ENCODE results near the gene NIP7.
A peak's percentile ranks its signal among the peaks of the same experiment; 100 is the strongest.
"Not testable (repeated sequence)": the region's sequence is repeated elsewhere in the genome, so short reads cannot be mapped to it uniquely, and the experiment has no call there.

The NIP7 gene

DNA sequence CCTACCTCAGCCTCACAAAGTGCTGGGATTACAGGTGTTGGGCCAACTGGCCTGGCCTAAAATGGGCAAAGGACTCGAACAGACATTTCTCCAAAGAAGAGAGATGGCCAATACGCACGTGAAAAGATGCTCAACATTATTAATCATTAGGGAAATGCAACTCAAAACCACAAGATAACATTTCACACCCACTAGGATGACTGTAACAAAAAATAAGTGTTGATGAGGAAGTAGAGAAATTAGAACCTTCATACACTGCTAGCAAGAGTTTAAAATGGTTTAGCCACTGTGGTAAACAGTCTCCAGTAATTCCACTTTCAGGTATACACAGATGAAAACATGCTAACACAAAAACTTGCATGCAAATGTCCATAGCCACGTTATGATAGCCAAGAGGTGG lies 6.4 kb downstream of the NIP7 start:
- DNase-seq (ENCODE audit: low read depth in 2 of 2) = no peak

DNA sequence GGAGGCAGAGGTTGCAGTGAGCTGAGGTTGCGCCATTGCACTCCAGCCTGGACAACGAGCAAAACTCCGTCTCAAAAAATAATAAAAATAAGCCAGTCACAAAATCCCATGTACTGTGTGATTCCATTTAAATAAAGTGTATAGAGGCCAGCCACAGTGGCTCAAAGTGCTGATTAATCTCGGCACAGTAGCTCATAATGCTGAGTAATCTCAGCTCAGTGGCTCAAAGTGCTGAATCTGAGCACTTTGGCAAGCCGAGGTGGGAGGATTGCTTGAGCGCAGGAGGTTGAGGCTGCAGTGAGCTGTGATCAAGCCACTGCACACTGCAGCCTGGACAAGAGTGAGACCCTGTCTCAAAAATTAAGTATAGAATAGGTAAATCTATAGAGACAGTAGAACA lies 7.1 kb downstream of the NIP7 start:
- no peak for DNase-seq (ENCODE audit: low read depth in 2 of 2)

DNA sequence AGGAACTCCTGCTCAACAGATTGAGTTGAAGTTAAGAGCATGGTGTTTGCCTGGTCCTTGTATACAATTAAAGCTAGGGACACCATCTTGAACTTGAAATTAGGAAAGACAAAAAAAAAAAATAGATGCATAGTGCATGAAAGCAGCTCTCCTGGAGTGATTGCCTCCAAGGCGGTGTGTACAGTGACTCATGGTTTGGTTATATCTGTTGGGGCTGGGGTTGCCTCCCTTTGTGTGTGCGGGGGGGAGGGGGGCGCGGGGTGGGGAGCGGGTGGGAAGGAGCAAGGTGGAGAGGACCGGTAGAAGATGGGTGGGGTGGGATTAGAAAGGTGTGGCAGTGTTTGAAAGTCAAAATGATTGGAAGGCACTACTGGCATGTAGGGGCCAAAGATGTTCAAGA lies 8.7 kb downstream of the NIP7 start:
- DNase-seq (ENCODE audit: low read depth in 2 of 2) = no peak

DNA sequence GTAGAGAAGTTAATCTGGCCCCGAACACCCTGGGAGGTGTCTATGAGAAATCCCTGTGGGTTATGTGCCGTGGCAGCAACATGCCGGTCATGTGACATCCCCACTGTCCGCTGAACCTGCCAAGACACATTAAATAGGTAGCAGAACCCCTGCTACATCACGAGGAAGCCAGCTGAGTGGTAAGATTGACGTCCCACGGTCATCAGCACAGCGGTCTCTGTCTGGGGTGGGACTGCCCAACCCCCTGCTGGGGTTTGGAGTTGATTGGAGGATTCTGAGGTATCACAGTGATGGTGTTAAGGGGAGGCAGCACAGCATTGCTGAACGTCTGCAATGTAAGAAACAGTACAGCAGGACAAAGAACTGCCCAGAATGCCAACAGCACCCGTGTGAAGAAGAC lies 10.0 kb downstream of the NIP7 start:
- no peak for DNase-seq (ENCODE audit: low read depth in 2 of 2)

DNA sequence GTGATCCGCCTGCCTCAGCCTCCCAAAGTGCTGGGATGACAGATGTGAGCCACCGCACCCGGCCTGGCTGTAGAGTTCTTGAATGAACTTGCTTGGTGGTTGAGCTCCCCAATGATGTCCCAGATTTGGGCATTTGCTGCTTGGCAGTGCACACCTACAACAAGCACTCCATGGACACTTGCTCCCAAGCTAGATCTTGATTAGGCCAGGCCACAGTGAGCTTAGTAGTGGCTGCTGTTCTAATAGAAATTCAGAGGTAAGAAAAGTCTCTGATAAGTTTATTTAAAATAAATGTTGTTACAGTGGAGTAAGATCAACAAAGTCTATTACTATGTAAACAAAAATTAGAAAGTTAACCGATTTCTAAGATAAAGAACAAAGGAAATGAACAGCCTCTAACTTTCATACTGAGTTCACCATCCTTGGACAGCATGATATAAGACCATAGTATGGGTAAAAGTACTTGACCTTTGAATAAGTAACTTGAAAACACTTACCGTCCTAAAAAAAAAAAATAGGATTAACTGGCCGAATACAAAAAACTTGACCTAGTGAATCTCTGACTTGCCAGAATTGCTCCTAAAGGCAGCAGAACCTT lies 11.1 kb downstream of the NIP7 start:
- no peak for DNase-seq (ENCODE audit: low read depth in 2 of 2)

DNA sequence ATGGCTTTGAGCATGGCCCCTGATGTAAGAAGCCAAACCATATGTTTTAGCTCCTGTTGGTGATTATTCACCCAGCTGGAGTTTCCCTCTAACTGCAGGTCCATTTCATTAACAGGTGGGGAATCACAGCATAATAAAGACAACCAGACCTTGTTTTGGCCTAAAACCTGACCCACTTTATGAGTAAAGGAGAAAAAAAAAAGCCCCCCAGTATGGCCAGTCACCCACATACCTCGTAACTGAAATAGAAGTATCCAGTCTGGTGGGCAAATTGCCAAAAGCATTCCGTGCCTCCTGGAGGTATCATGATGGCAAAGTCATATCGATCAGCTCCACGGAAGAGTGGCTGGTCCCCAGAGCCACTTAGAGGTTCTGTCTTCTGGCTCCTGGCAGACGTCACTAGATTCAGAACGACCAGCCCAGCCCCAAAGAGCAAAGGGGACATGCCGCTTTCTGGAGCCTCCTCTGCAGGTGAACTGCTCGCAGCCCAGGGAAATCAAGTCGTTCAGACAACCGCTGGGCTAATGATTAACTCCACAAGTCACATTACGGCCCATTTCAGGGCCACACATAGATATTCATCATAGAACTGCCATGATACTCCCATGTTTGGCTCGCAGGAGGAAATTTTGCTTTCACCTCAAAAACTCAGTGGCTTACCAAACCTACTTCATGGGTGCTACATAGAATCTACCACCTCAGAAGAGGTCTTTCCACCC lies 11.9 kb downstream of the NIP7 start, which contains the start of gene TMED6:
TMED6 (minus strand) TSS at position 478 of the 719 bp plus-strand sequence; CDS start at position 445, 33 bp downstream.
- DNase-seq (ENCODE audit: low read depth in 2 of 2) = no peak

DNA sequence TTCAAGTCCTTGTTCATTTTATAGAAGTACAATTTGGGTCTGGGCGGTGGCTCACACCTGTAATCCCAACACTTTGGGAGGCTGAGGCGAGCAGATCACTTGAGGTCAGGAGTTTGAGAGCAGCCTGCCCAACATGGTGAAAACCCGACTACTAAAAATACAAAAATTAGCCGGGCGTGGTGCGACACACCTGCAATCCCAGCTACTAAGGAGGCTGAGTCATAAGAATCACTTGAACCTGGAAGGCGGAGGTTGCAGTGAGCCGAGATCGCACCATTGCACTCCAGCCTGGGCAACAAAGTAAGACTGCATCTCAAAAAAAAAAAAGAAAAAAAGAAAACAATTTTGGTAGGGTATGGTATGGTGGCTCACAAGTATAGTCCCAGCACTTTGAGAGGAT lies 20.5 kb downstream of the NIP7 start:
- DNase-seq (ENCODE audit: low read depth in 2 of 2) = not testable (repeated sequence)

DNA sequence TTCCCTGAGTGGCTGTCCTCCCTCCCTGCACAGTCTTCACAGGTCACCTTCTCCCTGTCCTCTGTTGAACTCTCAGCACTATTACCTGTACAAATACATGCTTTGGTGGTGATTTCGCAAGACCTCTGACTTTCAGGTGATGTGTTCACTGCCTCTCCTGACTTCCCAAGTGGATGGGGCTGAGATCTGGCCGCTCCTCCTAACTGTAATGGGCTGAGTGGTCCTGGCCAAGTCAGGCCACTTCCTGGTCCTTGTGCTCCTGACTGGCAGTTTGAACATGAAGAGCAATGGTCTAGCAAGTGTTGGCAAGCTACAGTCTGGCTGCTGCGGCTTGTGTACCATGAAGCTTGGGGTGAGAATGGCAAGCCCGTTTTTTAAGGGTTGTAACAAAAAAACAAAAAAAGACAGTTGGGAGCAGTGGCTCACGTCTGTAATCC lies 23.7 kb downstream of the NIP7 start:
- DNase-seq (ENCODE audit: low read depth in 2 of 2) = no peak

DNA sequence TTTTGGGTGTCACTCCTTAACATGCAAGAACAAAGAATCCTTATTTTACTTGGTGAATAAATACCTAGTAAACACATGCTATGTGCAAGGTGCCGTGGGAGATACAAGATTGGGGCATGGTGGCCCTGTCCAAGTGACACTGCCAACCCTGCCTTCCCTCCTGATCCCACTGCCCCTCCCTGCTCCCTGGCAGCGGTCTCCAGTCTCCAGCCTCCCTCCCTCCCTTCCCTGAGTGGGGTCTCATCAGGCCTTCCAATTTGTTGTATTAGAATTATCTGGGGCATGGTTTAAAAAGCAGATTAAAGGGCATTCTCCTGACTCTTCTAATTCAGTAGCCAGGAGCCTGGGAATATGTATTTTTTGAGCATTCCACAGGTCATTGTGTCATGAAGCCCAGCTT lies 24.5 kb downstream of the NIP7 start:
- no peak for DNase-seq (ENCODE audit: low read depth in 2 of 2)

DNA sequence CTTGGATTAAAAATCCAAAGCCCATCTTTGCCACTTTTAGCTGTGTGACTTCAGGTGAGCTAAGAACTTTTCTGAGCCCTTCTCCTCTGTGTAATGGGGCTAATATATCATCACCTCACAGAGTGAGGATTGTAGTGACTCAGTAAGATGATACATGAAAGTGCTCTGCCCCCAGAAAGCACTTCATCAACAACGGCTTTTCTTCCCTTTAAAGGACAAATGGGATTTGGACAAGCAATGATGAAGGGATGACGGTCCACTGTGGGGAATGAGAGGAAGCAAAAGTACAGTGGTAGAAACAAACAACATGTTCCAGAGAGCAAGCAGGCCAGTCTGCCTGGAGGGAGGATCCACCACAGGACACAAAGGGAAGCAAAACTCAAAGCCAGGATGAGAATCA lies 26.3 kb downstream of the NIP7 start:
- no peak for DNase-seq (ENCODE audit: low read depth in 2 of 2)

DNA sequence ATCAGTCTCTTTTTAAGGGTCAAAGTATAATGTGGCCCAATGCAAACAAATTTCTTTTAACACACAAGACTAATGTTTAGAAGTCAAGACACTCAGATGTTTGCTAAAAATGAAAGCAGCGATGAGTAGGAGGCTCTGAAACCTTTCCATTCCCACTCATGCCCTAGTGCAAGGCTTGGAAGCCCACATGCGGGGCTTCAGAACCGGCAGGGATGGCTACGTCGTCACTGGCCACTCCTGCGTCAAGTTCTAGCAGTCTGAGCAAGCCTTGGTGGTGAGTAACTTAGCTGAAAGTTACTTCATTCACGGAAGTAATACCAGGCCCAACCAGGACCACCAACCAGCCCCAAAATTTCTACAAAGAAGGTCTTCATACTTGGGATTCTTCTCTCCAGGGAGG lies 26.9 kb downstream of the NIP7 start:
- peak in 1 of 2 experiments; percentile 14 for DNase-seq (ENCODE audit: low read depth in 2 of 2)

DNA sequence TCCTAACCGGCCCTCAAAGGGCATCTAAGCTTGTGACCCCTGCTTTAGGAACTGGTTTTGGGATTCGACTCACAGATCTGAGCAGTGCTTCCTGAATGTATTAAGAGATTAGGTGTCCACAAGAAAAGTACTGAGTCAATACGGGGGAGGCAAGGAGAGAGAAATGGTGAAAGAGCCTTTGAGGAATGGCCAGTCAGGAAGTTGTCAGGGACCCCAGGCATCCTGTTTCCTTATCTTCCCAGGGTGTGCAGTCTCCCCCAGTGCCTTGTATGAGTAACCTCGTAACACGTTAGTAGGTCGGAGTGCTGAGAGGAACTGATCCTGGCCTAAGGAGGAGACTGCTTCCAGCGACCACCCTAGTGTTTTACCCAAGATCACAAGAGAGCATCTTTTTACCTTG lies 28.4 kb downstream of the NIP7 start:
- no peak for DNase-seq (ENCODE audit: low read depth in 2 of 2)

DNA sequence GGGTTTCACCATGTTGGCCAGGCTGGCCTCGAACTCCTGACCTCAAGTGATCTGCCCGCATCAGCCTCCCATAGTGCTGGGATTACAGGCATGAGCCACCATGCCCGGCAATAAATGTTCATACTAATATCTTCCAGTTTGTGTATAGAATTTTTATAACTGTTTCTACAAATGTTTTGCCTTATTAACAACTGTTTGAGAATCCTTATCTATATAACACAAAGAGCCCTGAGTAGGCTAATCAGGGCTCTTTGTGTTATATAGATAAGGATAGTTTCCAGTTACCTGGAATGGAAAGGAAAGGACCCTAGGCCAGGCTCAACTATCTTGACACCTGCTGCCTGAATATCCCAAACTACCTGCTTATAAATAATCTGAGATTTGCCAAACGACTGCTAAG lies 29.3 kb downstream of the NIP7 start:
- no peak for DNase-seq (ENCODE audit: low read depth in 2 of 2)

DNA sequence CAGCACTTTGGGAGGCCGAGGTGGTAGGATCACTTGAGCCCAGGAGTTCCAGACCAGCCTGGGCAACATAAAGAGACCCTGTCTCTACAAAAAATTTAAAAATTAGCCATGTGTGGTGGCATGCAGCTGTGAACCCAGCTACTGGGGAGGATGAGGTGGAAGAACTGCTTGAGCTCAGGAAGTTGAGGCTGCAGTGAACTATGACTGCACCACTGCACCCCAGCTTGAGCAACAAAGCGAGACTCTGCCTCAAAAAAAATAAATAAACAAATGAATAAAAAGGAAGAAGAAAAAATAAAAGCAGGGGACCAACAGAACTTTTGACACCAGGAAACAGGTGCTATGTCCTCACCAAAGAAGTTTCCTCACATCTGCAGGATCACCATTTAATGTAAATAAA lies 32.0 kb downstream of the NIP7 start:
- DNase-seq (ENCODE audit: low read depth in 2 of 2) = no peak

DNA sequence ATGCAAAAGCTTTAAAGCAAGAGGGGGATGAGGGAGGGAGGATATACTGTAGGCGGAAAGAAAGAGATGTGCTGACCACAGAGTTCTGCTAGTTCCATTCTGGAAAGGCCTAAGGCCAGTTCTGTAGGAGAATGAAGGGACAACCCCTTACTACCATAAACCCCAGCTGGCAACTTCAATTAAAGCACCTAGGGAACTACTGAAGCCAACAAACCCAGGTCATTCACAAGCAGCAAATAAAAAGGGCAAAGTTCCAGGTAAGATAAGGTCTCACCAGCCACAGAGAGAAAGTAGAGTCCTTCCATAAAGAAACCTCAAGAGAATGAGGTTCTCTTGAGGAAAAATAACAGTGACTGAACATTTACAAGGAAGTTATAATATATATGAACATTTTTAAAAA lies 33.4 kb downstream of the NIP7 start:
- DNase-seq (ENCODE audit: low read depth in 2 of 2) = no peak

DNA sequence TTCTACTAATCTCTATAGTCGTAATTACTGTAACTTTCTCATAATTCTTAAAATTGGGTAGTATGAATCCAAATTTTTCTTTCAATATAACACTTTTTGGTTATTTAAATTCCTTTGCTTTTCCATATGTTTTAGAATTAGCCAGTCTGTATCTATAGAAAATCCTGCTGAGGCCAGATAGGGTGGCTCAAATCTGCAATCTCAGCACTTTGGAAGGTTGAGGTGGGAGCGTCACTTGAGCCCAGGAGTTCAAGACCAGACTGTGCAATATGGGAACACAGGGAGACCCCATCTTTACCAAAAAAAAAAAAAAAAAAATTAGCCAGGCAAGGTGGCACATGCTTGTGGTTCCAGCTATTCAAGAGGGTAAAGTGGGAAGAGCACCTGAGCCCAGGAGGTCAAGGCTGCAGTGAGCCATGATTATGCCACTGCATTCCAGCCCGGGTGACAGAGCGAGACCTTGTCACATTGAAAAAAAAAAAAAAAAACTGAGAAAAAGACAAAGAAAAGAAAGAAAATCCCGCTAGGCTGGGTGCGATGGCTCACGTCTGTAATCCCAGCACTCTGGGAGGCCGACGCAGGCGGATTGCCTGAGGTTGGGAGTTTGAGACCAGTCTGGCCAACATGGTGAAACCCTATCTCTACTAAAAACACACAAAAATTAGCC lies 37.0 kb downstream of the NIP7 start:
- DNase-seq (ENCODE audit: low read depth in 2 of 2) = no peak

DNA sequence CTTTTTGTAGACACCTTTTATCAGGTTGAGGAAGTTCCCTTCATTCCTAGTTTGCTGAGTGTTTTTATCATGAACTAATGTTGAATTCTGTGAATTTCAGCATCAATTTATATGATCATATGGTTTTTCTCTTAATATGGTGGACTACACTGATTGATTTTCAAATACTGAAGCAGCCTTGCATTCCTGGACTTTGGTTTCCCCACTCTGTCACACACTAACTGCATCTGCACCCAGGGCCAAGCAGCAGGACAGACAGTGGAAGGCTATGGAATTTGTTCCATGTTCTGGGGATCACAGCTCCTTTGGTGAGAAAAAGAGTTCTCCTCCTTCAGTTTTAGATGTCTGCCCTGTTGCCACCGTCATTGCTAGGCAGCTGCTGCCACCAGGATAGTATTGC lies 38.5 kb downstream of the NIP7 start:
- DNase-seq (ENCODE audit: low read depth in 2 of 2) = no peak

DNA sequence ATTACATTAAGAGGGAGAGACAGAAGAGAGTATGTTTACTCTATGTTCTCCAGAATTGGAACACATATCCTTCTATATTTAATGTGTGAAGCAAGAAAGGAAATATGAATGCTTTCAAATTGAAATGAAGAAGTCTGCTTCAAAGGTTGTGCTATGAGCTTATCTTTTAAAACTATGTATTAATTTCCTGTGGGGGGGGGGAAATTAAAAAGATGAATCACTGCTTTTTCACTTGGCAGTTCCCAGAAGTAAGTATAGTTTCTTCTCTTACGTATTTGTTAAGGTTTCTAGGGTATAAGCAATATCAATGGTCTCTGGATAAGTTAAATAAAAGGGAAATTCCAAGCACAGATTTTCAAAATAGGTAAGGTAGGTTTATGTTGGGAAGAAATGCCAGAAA lies 39.2 kb downstream of the NIP7 start:
- DNase-seq (ENCODE audit: low read depth in 2 of 2) = no peak

DNA sequence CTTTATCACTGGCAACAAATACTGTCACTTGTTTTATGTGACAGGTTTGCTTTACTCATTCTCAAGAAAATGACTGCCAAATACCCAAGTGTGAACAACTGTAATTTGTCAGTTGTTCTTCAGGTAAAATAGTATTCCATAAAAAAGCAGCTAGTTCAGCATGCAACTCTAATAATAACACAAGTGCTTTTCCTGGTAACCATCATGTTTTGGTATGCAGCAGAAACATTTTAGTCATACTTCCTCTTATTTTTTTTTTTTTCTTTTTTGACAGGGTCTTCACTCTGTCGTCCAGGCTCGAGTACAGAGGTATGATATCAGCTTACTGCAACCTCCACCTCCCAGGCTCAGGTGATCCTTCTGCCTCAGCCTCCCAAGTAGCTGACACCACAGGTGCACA lies 41.7 kb downstream of the NIP7 start:
- no peak for DNase-seq (ENCODE audit: low read depth in 2 of 2)

DNA sequence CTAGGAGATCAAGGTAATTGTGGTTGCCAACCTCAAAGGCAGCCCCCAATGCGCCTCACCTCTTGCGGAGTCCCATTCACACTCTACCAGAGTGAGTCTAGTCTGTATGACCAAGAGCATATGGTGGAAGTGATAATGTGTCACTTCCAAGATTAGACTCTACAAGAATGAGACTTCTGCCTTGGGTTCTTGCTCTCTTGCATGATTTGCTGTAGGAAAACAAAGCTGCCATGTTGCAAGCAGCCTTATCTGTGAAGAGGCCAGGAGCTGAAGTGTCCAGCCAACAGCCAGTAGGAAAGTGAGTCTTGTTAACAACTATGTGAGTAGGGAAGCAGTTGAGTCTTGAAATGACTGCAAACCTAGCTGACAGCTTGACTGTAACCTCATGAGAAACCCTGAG lies 42.8 kb downstream of the NIP7 start:
- no peak for DNase-seq (ENCODE audit: low read depth in 2 of 2)

DNA sequence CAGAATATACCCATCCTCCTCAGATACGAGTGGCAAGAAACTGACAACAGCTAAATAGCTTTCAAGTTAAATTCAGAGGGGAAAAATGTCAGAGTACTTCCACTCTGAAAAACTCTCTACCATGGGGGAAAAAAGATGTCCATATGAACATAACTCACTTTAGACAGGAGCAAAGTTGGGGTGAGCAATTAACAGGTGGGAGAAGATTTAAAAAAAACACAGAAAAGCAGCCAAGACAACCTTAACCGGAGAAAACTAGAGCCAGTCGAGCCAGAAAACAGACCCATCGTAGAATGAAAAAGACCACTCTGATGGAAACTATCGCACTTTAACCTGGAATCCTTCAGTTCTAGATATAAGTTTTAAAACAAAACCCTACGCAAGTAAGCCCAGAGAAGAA lies 45.4 kb downstream of the NIP7 start:
- no peak for DNase-seq (ENCODE audit: low read depth in 2 of 2)

DNA sequence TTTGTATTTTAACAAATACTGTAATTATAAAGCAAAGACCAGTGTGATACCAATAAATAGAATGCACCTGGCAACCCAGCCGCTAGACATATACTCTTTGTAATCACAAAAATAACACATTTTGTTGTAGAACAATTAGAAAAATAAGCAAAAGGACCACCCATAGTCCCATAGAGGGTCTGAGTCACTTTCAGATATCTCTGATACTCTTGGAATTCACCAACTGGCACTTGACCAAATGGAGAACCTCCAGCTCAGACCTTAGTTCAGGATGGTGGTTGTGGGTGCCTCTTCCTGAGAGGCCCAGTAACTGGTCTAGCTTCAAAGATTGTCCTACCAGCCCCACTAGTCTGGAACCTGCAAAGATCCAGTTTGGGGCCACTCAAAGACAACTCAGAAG lies 47.0 kb downstream of the NIP7 start:
- no peak for DNase-seq (ENCODE audit: low read depth in 2 of 2)
